ENCODE measurements around the gene RPS6KC1. TPM values are rescaled to one million over a fixed set of nuclear protein-coding genes. Genes with fewer than 3 reads are reported as not detected.
"Not testable (repeated sequence)": the region's sequence is repeated elsewhere in the genome, so short reads cannot be mapped to it uniquely, and the experiment has no call there.

RPS6KC1 gene
- total RNA-seq, 1 experiment from 2014 or later, result 28.3 TPM

GRCh38 chr1:213171711-213172110, 120.7 kb downstream of the RPS6KC1 start:
- no peak for DNase-seq

GRCh38 chr1:213176341-213176740, 125.3 kb downstream of the RPS6KC1 start:
- no peak overlapping the region for H3K4me3 ChIP-seq (ENCODE audit: insufficient read depth, low read depth, low read length)
- DNase-seq, result no peak
- no peaks in the 10 kb centered on the region for H3K36me3 ChIP-seq (replicated peaks; ENCODE audit: control insufficient read depth, insufficient read depth, low read length)

More at GRCh38 chr1:213171711-213172110, 120.7 kb downstream of the RPS6KC1 start:
- no peaks in the 10 kb centered on the region for H3K36me3 ChIP-seq (replicated peaks; ENCODE audit: control insufficient read depth, insufficient read depth, low read length)
- no peak overlapping the region for H3K4me3 ChIP-seq (ENCODE audit: insufficient read depth, low read depth, low read length)
- H3K27me3 ChIP-seq (ENCODE audit: control insufficient read depth, insufficient read depth, low read length), result no peaks in the 10 kb centered on the region

GRCh38 chr1:213179784-213180183, 128.7 kb downstream of the RPS6KC1 start:
- no peak for DNase-seq
- Histone ChIP-seq H3K36me3 (replicated peaks; ENCODE audit: control insufficient read depth, insufficient read depth, low read length) (no peaks in the 10 kb centered on the region), H3K27me3 (ENCODE audit: control insufficient read depth, insufficient read depth, low read length) (no peaks in the 10 kb centered on the region), H3K4me3 (ENCODE audit: insufficient read depth, low read depth, low read length) (no peak overlapping the region)

More at GRCh38 chr1:213176341-213176740, 125.3 kb downstream of the RPS6KC1 start:
- no peaks in the 10 kb centered on the region for H3K27me3 ChIP-seq (ENCODE audit: control insufficient read depth, insufficient read depth, low read length)

GRCh38 chr1:213180833-213181232, 129.8 kb downstream of the RPS6KC1 start:
- Histone ChIP-seq H3K27me3 (ENCODE audit: control insufficient read depth, insufficient read depth, low read length) (no peaks in the 10 kb centered on the region), H3K36me3 (replicated peaks; ENCODE audit: control insufficient read depth, insufficient read depth, low read length) (no peaks in the 10 kb centered on the region), H3K4me3 (ENCODE audit: insufficient read depth, low read depth, low read length) (no peak overlapping the region)
- DNase-seq, result no peak

- no peaks in the 10 kb centered on the region for H3K36me3 ChIP-seq (replicated peaks; ENCODE audit: control insufficient read depth, insufficient read depth, low read length)
- no peak overlapping the region for H3K4me3 ChIP-seq (ENCODE audit: insufficient read depth, low read depth, low read length)
- DNase-seq, result no peak
- no peaks in the 10 kb centered on the region for H3K27me3 ChIP-seq (ENCODE audit: control insufficient read depth, insufficient read depth, low read length)
Measured at GRCh38 chr1:213183036-213183672, 132.1 kb downstream of the RPS6KC1 start.

GRCh38 chr1:213186168-213186567, 135.1 kb downstream of the RPS6KC1 start:
- Histone ChIP-seq H3K36me3 (replicated peaks; ENCODE audit: control insufficient read depth, insufficient read depth, low read length) (no peaks in the 10 kb centered on the region), H3K4me3 (ENCODE audit: insufficient read depth, low read depth, low read length) (no peak overlapping the region), H3K27me3 (ENCODE audit: control insufficient read depth, insufficient read depth, low read length) (no peaks in the 10 kb centered on the region)
- DNase-seq, result no peak

GRCh38 chr1:213192026-213192425, 141.0 kb downstream of the RPS6KC1 start:
- no peak overlapping the region for H3K4me3 ChIP-seq (ENCODE audit: insufficient read depth, low read depth, low read length)
- H3K27me3 ChIP-seq (ENCODE audit: control insufficient read depth, insufficient read depth, low read length), result no peaks in the 10 kb centered on the region
- H3K36me3 ChIP-seq (replicated peaks; ENCODE audit: control insufficient read depth, insufficient read depth, low read length), result no peaks in the 10 kb centered on the region
- DNase-seq, result no peak

GRCh38 chr1:213194383-213194782, 143.3 kb downstream of the RPS6KC1 start:
- H3K27me3 ChIP-seq (ENCODE audit: control insufficient read depth, insufficient read depth, low read length), result no peaks in the 10 kb centered on the region
- H3K4me3 ChIP-seq (ENCODE audit: insufficient read depth, low read depth, low read length), result no peak overlapping the region
- DNase-seq, result peak; percentile 11
- no peaks in the 10 kb centered on the region for H3K36me3 ChIP-seq (replicated peaks; ENCODE audit: control insufficient read depth, insufficient read depth, low read length)

- H3K36me3 ChIP-seq (replicated peaks; ENCODE audit: control insufficient read depth, insufficient read depth, low read length), result no peaks in the 10 kb centered on the region
- H3K4me3 ChIP-seq (ENCODE audit: insufficient read depth, low read depth, low read length), result no peak overlapping the region
- no peaks in the 10 kb centered on the region for H3K27me3 ChIP-seq (ENCODE audit: control insufficient read depth, insufficient read depth, low read length)
- DNase-seq, result no peak
Measured at GRCh38 chr1:213194855-213195254, 143.8 kb downstream of the RPS6KC1 start.

- not testable (repeated sequence) for DNase-seq; H3K36me3 ChIP-seq (replicated peaks; ENCODE audit: control insufficient read depth, insufficient read depth, low read length); H3K4me3 ChIP-seq (ENCODE audit: insufficient read depth, low read depth, low read length); H3K27me3 ChIP-seq (ENCODE audit: control insufficient read depth, insufficient read depth, low read length)
Measured at GRCh38 chr1:213196328-213197054, 145.4 kb downstream of the RPS6KC1 start.

- no peaks in the 10 kb centered on the region for H3K36me3 ChIP-seq (replicated peaks; ENCODE audit: control insufficient read depth, insufficient read depth, low read length)
- H3K4me3 ChIP-seq (ENCODE audit: insufficient read depth, low read depth, low read length), result no peak overlapping the region
- no peaks in the 10 kb centered on the region for H3K27me3 ChIP-seq (ENCODE audit: control insufficient read depth, insufficient read depth, low read length)
- DNase-seq, result no peak
Measured at GRCh38 chr1:213200630-213201029, 149.6 kb downstream of the RPS6KC1 start.

GRCh38 chr1:213201380-213202155, 150.5 kb downstream of the RPS6KC1 start:
- no peak overlapping the region for H3K4me3 ChIP-seq (ENCODE audit: insufficient read depth, low read depth, low read length)
- no peaks in the 10 kb centered on the region for H3K27me3 ChIP-seq (ENCODE audit: control insufficient read depth, insufficient read depth, low read length)
- no peak for DNase-seq
- H3K36me3 ChIP-seq (replicated peaks; ENCODE audit: control insufficient read depth, insufficient read depth, low read length), result no peaks in the 10 kb centered on the region

- Histone ChIP-seq H3K36me3 (replicated peaks; ENCODE audit: control insufficient read depth, insufficient read depth, low read length) (no peaks in the 10 kb centered on the region; the same call in 1 of the 2 replicates), H3K4me3 (ENCODE audit: insufficient read depth, low read depth, low read length) (no peak overlapping the region), H3K27me3 (ENCODE audit: control insufficient read depth, insufficient read depth, low read length) (no peaks in the 10 kb centered on the region)
- DNase-seq, result no peak
Measured at GRCh38 chr1:213211201-213211600, 160.2 kb downstream of the RPS6KC1 start.

- H3K4me3 ChIP-seq (ENCODE audit: insufficient read depth, low read depth, low read length); H3K27me3 ChIP-seq (ENCODE audit: control insufficient read depth, insufficient read depth, low read length); H3K36me3 ChIP-seq (replicated peaks; ENCODE audit: control insufficient read depth, insufficient read depth, low read length); DNase-seq: not testable (repeated sequence)
Measured at GRCh38 chr1:213219076-213219475, 168.0 kb downstream of the RPS6KC1 start.

GRCh38 chr1:213221209-213221608, 170.2 kb downstream of the RPS6KC1 start:
- Histone ChIP-seq H3K27me3 (ENCODE audit: control insufficient read depth, insufficient read depth, low read length) (no peaks in the 10 kb centered on the region), H3K4me3 (ENCODE audit: insufficient read depth, low read depth, low read length) (no peak overlapping the region), H3K36me3 (replicated peaks; ENCODE audit: control insufficient read depth, insufficient read depth, low read length) (no peaks in the 10 kb centered on the region)
- DNase-seq, result no peak

Measured in H7 (cell line).